H1 (cell line): ENCODE results near the gene ZBTB44. TPM values are rescaled to one million over a fixed set of nuclear protein-coding genes. Genes with fewer than 3 reads are reported as not detected.

ENCODE experiments used
- POU5F1 ChIP-seq: IDR thresholded peaks from 2 replicates; pipeline ENCODE4 v1.6.1; 2011; ENCODE audit warnings: low read depth, mild to moderate bottlenecking, low read length, moderate library complexity
- RBBP5 ChIP-seq: IDR thresholded peaks from 2 replicates; pipeline ENCODE4 v1.7.1; 2012; ENCODE audit warnings: low read depth, mild to moderate bottlenecking, inconsistent platforms, low read length, moderate library complexity, borderline replicate concordance
- TCF12 ChIP-seq: IDR thresholded peaks from 2 replicates; pipeline ENCODE4 v1.6.1; 2011; ENCODE audit warnings: low read depth, mild to moderate bottlenecking, low read length
- polyA plus RNA-seq, 7 experiments: library from polyadenylated mRNA; depleted of rRNA in 3 of 7; stranded (reverse) in 5 of 7; unstranded in 2 of 7; fragments of >200 nt in 5 of 7; fragments of 200-250 nt in 2 of 7; gene quantifications; 1 replicate in 5 of 7; 2 replicates in 1 of 7; 4 replicates in 1 of 7; pipeline versions ENCODE4 v1.2.1 to v1.2.3, GENCODE V29; 2011 to 2013; ENCODE audit warnings: missing spikeins in 2 of 7, mixed read lengths in 2 of 7
- total RNA-seq: library from RNA; stranded (reverse); fragmentation: NEBNext Ultra II Directional; extraction: Animal tissue kit (Norgen Biotek cat#: 25700); gene quantifications from 2 replicates; pipeline ENCODE4 v1.2.1, GENCODE V29; 2021

The ZBTB44 gene
- total and polyA plus RNA-seq, 2 of the 8 experiments (the other 6 are each of a cell fraction or from before 2014, with no cell fraction given) = 37.2 to 158 TPM

DNA sequence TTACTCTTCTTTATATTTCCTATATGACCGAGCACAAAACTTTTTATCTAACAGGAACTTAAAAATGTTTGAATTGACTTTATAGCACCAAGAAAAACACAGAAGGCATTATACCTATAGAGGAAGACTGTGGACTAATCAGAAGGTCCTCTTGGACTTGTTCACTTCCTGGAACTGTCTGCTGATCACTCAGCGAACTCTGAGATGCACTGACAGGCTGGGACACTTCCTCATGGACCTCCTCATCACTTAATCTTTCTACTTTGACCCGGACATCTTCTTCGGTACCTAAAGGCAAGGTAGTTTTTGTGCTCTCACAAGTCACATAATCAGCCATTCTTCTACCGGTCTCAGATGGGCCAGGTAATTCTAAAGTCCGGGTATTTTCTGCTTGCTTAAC lies 54.0 kb downstream of the ZBTB44 start (continued):
- TF ChIP-seq RBBP5 = no peak
- no peak for TF ChIP-seq POU5F1
- TF ChIP-seq TCF12 = no peak
